GM18520 (cell line): ENCODE results near the gene MTURN.
"Not testable (repeated sequence)": the region's sequence is repeated elsewhere in the genome, so short reads cannot be mapped to it uniquely, and the experiment has no call there.

Source experiments
- ATAC-seq: cut with Tn5 transposase; IDR thresholded peaks from one replicate; pipeline ENCODE4 v1.9.1; 2021; ENCODE audit not compliant: unreplicated experiment

The MTURN gene

DNA sequence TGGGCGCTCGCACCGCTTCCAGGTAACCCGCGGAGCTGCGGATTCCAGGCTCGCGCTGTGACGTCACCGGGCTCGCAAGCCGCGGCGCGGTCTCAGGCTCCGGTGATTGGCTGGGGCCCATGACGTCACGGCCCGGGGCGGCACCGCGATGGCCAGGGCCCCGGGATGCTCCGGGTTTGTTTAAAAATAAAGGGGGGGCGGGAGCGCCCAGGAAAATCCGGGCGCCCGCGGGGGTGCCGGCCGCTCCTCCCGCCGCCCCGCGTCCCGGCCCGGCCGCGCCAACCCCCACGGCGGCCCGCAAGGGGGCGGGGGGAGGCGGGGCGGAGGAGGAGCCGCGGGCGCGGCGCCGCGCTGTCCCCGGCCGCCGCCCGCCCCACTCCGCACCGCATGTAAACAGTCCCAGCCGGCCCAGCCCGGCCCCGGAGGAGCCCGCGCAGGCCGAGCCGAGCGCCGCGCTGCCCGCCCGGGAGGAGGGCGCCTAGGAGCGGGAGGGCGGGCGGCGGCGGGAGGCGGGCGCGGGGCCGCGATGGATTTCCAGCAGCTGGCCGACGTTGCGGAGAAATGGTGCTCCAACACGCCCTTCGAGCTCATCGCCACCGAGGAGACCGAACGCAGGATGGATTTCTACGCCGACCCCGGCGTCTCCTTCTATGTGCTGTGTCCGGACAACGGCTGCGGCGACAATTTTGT lies at the start of gene MTURN:
TSS of gene MTURN (plus strand) at position 376 of the 690 bp plus-strand sequence. CDS start at position 527, 151 bp downstream.
- peak; percentile 81 for ATAC-seq

DNA sequence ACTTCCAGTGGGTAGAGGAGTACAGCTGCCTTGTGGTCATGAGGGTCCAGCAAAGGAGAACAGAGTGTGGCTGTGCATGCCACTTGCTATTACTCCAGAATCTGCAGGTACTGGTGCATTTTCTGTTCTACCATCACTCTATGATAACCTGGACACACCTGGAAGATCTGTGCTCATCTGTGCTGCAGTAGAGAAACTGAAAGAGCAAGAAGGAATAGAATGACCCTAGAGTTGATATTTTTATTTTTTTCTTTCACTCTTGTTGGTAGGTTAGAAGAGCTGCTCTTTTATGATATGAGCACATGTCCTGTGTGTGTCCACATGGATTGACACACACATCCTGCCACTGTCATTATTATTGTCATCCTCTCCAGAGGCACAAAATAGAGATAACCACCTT lies 48.3 kb upstream of the MTURN start:
- ATAC-seq: no peak

DNA sequence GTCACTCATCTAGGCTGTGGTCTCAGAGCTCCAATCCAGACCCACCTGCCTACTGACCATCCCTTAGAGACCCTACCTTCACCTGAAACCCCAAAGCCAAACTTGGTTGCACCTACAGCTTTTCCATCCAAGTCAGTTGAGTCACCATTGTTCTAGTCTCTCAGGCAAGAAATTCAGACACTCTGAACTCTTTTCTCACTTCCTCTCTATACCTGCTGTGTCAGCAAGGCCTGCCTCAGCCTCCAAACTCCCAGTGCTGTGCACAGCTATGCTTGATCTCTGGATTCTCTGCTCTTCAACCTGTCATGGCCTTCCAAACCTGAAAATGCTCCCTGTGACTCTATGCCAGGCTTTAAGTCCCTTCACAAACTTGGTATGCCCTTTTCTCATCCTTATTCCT lies 47.4 kb upstream of the MTURN start:
- no peak for ATAC-seq

DNA sequence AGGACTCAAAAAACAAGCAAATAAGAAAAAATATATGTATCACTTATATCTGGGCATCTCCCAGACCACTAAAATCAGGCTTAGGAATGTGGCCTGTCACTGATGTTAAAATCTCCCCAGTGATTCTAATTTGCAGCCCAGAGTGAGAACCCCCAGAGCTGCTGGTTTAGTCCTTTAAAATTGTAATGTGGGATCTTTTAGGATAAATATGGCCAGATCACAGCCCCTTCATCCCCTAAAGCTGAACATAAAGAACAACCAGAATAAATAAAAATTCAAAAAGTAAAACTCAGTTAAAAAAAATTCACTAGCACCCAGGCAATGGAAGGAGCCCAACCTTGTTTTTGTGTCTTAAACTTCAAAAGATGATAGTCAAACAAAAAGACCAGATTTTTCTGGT lies 46.4 kb upstream of the MTURN start:
- ATAC-seq: no peak

DNA sequence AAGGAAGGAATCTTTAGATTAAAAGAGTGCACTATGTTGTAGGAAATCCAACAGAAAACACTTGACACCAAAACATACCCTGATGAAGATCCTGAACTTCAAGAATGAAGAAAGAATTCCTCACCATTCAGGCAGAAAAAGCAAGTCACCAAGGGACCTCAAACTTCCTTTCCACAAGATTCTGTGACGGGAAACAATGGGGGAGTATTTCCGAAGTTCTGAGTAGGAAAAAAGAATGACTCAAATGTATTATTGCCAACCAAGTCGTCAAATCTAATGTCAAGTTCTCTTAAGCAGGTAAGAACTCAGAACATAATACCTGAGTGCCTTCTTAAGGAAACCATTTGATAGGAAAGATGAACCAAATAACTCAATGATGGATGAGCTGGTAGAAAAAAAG lies 44.7 kb upstream of the MTURN start:
- no peak for ATAC-seq

DNA sequence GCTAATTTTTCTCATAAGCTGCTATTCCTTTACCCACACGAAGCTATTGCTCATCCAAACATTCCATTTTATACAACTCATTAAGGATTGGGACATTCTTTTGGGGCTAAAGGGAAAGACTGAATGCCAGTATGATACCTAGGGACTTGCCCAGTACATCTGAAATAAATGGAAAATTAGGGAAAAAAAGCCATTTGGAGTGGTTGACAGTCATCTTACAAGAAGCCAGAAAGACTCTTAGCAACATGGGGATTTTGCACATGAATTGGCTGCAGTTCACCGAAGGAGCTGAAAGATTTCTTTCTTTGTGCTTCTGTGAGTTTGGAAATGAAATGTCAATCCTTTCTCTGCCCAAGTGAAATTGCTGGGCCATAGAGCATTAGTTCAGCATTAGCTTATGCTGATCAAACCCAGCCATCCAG lies 43.3 kb upstream of the MTURN start:
- no peak for ATAC-seq

DNA sequence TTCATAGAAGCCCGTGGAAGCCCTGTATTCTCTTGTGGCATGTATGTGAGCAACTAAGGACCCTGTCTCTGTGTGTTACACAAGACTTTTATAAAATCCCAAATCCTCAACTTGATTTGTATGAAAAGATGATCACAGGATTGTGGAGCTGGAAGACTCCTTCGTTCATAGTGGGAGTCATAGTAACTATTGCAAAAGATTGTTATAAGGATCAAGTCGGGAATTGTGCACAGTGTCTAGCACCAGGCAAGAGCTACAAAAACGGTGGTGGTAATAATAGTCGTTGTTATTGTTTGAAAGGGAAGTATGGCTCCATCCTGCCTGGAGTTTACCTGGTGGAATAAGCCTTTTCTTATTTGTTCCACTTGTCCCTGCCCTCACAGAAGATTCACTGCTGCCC lies 42.8 kb upstream of the MTURN start:
- no peak for ATAC-seq

DNA sequence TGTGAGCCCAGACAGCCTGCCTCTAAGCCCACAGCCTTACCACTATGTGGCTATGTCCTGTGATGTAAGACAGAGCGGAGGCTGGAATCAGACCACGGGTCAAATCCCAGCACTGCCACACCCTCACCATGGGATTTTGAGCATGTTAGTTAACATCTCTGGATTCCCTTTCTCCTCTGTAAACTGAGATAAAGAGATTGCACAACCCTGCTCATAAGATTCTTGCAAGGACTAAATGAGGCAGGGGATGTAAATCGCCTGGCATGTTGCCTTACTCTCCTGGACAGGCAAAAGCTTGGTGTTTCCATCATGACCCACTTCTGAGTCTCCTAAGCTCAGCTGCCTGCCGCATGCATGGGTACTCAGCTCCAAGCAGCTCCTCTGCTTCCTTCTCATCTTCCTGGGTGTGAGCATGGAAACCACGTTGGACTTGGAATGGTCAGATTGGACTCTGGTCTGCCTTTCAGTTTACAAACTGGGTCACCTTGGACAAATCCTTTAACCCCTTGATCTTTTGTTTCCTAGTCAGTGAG lies 41.3 kb upstream of the MTURN start:
- no peak for ATAC-seq

DNA sequence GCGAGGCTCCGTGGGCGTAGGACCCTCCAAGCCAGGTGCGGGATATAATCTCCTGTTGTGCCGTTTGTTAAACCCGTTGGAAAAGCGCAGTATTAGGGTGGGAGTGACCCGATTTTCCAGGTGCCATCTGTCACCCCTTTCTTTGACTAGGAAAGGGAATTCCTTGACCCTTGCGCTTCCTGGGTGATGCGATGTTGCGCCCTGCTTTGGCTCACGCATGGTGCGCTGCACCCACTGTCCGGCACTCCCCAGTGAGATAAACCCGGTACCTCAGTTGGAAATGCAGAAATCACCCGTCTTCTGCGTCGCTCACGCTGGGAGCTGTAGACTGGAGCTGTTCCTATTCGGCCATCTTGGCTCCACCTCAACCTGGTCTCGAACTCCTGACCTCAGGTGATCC lies 36.2 kb upstream of the MTURN start:
- not testable (repeated sequence) for ATAC-seq

DNA sequence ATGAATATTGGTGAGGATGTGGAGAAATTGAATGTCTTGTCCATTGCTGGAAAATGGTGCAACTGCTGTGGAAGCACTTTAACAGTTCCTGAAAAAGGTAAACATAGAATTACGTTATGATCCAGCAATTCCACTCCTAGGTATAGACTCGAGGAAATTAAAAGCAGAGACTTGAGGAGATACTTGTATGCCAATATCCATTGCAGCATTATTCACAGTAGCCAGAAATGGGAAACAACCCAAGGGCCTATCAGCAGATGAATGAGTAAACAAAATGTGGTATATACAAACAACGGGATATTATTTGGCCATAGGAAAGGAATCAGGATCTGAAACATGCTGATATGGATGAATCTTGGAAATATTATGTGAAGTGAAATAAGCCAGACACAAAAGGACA lies 32.5 kb upstream of the MTURN start:
- ATAC-seq: no peak

DNA sequence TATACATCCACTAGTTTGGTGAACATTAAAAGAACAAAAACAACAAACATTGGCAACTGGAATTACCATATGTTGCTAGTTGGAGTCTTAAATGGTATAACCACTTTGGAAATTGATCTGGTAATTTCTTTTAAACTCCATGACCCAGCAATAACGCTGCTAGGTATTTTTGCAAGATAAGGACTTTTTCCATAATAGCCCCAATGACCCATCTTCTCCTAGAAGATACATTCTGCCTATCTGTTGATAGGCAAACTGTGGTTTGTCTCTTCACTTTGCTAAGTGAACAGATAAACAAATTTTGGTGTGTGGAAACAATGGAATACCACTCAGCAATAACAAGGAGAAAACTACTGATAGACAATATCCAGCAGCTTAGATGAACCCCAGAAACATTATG lies 30.6 kb upstream of the MTURN start:
- no peak for ATAC-seq

DNA sequence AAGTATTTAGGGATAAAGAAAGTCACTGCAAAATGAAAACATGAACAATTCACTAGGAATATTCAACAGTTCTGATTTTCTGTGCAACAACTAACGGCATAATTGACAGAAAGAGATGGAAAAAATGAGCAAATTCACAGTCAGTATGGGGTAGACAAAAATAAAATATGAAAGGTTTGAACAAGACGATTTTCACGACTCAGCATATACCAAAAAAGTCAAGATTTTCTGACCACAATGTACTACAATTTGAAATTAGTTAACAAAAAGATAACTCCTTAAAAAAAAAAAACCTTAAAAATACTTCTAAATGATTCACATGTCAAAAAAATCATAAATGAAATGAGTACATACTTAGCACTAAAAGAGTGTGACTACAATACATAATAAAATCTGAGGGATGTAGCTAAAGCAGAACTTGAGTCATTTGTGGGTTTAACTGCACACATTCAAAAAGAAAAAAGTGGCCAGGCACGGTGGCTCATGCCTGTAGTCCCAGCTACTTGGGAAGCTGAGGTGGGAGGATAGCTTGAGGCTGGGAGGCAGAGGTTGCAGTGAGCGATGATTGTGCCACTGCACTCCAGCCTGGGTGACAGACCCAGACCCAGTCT lies 22.6 kb upstream of the MTURN start:
- ATAC-seq: no peak

DNA sequence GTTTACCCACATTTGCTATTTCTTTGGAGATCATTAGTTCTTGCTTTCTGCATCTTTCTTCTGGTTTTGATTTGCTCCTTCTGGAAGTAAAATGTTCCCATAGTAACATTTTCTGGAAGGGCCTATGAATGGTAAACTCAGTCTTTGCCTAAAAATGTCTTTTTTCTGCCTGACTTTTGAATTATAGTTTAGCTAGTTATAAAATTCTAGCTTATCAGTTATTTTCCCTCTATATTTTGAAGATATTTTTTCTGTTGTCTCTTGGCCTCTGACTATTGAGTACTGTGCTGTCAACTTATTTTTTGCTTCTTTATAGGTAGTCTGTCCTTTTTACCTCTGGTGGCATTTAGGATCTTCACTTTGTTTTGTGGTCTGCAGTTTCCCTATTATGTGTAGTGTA lies 21.6 kb upstream of the MTURN start:
- ATAC-seq: no peak

DNA sequence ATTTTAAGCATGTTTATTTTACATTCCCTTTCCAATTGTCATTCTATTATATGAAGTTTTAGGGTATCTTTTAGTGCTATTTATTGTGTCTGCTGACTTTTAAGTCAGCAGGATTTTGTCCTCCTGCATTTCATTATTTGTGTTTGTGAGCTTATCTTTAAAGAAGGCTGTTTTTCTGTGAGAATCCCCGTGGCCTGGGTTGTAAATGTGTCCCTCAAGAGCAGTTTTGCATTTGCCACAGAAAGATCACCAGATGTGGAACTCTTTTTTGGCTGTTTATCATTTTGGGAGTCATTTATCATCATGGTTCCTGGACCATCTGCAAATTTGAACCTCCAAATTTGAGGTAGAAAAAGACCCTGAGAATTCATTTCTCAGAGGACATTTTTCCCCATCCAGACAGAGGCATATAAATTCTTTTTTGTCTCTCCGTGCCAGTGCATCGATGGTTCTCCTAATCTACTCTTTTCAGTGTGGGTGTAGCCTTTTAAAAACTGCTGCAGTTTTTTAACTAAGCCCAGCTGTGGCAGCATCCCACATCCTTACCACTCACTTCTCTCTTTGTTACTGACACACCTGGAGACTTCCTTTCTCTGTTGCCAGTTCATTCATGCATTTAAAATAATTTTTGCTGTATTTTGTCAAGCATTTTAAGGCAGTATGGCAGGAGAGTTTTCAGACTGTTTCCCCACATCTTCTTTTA lies 20.1 kb upstream of the MTURN start:
- no peak for ATAC-seq

DNA sequence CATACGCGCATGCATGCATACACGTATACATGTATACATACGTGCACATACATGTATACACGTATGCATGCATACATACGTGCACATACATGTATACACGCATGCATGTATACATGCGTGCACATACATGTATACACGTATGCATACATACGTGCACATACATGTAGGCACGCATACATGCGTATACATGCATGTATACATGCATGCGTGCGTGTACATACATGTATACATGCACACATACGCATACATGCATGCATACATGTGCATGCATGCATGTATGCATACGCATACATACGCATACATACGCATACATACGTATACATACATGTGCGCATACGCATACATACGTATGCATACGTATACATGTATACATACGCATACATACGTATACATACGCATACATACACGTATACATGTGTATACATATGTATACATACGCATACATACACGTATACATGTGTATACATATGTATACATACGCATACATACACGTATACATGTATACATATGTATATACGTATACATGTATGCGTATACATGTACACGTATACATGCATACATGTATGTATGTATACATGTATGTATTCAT lies 19.0 kb upstream of the MTURN start:
- ATAC-seq: no peak

DNA sequence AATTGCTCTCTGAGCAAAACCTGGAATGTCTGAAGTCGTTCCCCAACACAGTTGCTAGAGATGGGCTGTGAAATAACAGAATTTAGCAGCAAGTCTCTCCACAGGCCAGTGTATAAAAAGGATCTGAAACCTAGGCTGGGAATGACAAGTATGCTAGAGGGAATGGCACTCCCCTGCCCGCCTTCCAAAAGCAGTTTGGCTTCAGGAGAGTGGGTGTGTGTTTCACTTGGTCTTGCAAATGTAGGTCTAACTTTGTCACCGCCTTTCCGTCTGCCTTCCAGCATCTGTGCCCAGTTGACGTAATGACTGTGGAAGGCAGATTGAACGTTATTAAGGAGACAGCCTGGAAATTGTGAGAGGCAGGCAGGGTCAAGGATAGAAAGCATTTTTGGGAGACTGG lies 18.0 kb upstream of the MTURN start:
- no peak for ATAC-seq

DNA sequence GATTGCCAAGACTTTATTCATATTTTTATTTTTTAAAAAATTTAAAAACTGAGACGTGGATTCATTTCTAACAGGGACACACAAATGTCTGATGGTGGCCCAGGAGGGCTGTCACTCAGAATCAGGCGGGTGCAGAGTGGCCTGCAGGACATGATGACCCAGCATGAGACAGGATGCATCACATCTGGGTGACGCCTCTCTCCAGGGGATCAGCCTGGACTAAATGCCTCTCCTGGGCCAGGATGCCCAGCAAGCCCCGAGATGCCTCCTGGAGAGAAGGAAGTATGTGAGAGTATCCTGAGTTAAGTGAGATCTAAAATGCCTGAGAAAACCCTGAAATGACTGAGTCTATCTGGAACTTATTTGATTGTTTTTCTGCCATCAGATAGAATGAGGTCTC lies 16.9 kb upstream of the MTURN start:
- no peak for ATAC-seq

DNA sequence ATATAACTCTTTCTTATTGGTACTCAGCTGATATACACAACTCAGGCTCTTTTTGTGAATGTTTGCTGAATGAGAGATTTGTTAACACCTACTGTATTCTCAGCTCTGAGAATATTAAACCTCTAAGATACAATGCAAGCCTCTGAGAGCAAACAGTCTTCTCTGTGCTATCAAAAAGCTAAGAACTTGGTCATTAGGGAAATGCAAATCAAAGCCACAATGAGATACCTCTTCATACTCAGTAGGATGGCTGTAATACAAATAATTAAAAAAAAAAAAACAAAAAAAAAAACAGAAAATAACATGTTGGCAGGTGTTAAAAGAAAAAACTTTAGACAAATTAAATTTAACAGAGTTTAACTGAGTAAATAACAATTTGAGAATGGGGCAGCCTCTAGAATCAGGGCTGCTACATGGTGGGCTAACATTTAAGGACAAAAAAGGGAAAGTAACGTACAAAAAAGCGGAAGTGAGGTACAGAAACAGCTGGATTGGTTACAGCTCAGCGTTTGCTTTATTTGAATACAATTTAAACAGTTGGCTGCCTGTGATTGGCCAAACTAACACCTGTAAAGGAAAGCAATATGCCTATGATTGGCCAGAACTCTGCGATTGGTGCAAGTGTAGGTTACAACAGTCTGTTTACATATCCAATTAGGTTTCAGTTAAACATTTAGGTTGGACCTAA lies 14.8 kb upstream of the MTURN start:
- ATAC-seq: no peak

DNA sequence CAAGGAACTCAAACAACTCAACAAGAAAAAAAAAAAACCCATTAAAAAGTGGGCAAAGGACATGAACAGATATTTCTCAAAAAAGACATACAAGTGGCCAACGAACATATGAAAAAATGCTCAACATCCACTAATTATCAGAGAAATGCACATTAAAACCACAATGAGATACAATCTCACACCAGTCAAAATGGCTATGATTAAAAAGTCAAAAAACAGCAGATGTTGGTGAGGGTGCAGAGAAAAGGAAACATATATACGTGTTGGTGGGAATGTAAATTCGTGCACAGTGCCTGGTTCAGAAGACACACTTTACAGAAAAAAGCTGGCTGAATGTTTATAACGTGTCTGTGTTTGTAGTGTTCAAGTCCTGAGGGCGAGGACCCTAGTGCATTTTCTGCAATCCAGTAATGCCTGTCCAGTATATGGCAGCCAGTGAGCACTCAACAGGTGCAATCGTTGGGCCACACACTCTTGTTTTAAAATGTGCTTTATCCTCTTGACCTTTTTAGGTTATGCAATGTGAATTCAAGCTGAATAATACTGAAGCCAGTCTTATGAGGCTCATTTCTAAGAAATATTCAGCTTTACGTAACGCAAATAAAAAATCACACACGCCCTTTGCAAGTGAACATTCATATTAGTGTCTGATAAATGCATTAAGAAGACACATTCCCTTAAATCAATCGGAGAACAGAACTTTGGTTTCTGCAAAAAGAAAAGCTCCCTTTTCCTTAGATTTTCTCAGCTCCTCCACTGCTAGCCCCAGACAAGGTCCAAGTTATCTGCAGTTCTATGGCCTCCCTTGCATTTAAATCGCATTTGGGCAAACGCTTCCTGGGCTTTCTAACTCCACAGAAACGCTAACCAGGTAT lies 813 bp upstream of the MTURN start:
- ATAC-seq: no peak
